ENCODE data around the gene RSAD2.

RSAD2 gene

DNA sequence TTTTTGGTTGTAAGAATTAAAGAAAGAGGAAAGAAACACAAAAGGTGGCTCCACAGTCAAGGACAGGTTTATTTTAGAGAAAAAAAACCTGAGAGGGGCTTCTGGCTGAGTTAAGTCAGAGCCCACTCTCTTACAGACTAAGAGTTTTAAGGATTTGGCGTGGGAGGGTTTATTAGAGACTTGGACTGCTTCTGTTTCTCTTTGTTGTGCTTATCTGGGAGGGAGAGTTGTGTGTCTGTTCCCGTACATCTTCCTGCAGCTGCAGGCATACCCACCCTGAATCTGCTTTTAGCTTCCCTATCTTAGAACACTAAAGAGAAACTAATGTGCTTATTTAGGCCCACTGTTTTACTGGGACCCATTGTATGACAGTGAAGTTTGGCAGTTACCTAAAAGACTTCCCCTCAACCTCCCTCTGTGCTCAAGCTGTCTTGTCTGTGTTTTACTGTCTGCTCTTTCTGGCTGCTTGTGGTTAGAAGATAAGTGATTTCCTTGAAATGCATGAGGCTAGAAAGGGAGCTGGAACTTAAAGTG, 2.7 kb downstream of the RSAD2 start:
- TF ChIP-seq, protein P1, sequence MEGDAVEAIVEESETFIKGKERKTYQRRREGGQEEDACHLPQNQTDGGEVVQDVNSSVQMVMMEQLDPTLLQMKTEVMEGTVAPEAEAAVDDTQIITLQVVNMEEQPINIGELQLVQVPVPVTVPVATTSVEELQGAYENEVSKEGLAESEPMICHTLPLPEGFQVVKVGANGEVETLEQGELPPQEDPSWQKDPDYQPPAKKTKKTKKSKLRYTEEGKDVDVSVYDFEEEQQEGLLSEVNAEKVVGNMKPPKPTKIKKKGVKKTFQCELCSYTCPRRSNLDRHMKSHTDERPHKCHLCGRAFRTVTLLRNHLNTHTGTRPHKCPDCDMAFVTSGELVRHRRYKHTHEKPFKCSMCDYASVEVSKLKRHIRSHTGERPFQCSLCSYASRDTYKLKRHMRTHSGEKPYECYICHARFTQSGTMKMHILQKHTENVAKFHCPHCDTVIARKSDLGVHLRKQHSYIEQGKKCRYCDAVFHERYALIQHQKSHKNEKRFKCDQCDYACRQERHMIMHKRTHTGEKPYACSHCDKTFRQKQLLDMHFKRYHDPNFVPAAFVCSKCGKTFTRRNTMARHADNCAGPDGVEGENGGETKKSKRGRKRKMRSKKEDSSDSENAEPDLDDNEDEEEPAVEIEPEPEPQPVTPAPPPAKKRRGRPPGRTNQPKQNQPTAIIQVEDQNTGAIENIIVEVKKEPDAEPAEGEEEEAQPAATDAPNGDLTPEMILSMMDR (IDR thresholded peaks at IDR 0.05; ENCODE audit: insufficient read depth, low read length, missing control alignments), result no peak
- no peak for DNase-seq (ENCODE audit: low read depth, low spot score)
- CTCF ChIA-PET, result interaction anchor here (0.8 kb wide), 1 partner anchor 14 kb away, joined by 3 read pairs; no protein-coding TSS in a partner anchor
- POLR2A ChIA-PET, result no interaction called here
- no peak overlapping the region for H3K4me3 ChIP-seq (ENCODE audit: low read depth, low read length)

DNA sequence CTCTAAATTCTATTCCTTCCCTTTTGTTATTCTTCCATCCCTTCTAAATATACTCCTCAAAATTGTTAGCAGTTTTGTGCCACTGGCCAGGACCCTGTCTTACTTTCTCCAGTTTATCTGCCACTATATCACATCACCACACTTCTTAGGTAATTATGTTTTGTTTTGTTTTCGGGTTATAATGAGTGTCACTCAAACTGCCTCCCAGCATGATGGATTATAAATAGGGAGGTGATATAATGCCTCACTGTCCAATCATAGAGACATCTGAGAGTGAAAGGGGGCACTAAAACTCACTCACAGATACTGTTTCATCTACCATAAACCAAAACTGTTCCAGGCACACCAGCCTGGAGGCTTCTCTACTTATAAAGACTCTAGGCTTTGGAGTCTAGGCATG, 3.5 kb downstream of the RSAD2 start:
- H3K4me3 ChIP-seq (ENCODE audit: low read depth, low read length), result no peak overlapping the region
- POLR2A ChIA-PET, result no interaction called here
- CTCF ChIA-PET, result no interaction called here
- TF ChIP-seq, protein P1 (IDR thresholded peaks at IDR 0.05; ENCODE audit: insufficient read depth, low read length, missing control alignments), result no peak
- no peak for DNase-seq (ENCODE audit: low read depth, low spot score)

DNA sequence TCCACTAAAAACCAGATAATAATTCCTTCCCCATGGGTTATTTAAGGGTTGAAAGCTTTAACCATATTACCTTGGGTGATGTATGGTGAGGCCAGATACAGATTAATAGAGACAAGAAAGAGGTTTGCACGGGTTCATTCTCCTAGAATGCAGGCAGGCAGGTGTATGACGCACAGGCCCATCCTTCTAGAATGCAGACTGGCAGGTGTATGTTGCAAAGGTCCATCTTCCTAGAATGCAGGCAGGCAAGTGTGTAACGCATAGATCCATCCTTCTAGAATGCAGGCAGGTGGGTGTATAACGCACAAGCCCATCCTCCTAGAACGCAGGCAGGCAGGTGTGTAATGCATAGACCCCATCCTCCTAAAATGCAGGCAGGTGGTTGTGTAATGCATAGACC, 3.9 kb downstream of the RSAD2 start:
- no peak for DNase-seq (ENCODE audit: low read depth, low spot score)
- no peak overlapping the region for H3K4me3 ChIP-seq (ENCODE audit: low read depth, low read length)
- TF ChIP-seq, protein P1 (IDR thresholded peaks at IDR 0.05; ENCODE audit: insufficient read depth, low read length, missing control alignments), result no peak
- ChIA-PET POLR2A (no interaction called here), CTCF (no interaction called here)

DNA sequence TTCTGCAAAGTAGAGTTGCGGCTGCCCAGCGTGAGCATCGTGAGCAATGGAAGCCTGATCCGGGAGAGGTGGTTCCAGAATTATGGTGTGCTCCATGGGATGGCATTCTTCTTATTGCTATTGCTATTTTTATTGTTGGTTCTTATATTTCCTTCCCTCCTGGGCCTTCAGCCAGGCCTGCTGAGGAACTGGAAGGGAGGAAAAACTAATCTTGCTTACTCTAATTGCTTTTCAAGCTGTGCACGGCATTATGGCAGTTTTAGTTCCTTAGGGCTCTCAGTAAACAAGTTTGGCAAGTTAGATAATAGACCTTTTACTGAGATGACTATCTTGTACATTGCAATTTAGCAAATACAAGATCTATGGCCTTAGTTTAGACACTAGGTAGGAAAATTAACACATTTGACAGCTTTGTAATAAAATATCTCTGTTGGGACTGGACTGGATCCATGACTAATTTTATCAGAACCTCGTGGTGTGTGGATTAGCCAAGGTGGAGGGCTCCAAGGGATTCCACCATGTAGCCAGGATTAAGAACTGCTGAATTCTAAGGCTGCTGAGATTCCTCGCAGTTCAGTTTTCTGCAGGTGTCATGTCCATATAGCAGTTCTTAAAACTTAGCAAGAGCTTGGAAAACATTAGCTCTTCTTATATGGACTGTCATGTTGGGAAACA, 6.0 kb downstream of the RSAD2 start:
- TF ChIP-seq, protein P1 (IDR thresholded peaks at IDR 0.05; ENCODE audit: insufficient read depth, low read length, missing control alignments), result no peak
- CTCF ChIA-PET, result no interaction called here
- no peak for DNase-seq (ENCODE audit: low read depth, low spot score)
- POLR2A ChIA-PET, result no interaction called here
- H3K4me3 ChIP-seq (ENCODE audit: low read depth, low read length), result no peak overlapping the region

DNA sequence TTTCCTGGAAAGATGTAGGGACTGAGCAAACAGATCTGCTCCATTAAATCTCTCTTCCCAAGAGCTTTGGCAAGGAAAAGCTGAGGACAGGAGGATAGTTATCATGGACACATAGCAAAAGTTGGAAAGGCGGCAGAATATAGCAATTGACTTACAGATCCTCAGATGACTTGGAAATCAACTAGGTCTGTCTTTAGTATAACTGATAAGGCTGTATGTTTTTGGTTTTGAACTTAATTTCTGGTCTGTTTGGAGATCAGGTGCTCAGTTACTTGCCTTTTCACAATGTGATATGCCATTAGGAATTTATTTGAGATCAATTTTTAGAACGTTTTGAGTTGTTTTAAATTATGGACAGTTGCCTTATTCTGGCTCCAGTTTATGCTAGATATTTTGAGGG, 8.0 kb downstream of the RSAD2 start:
- CTCF ChIA-PET, result interaction anchor here (0.6 kb wide), 1 partner anchor 8 kb away, joined by 4 read pairs; no protein-coding TSS in a partner anchor
- TF ChIP-seq, protein P1 (IDR thresholded peaks at IDR 0.05; ENCODE audit: insufficient read depth, low read length, missing control alignments), result no peak
- POLR2A ChIA-PET, result no interaction called here
- H3K4me3 ChIP-seq (ENCODE audit: low read depth, low read length), result no peak overlapping the region
- DNase-seq (ENCODE audit: low read depth, low spot score), result no peak

DNA sequence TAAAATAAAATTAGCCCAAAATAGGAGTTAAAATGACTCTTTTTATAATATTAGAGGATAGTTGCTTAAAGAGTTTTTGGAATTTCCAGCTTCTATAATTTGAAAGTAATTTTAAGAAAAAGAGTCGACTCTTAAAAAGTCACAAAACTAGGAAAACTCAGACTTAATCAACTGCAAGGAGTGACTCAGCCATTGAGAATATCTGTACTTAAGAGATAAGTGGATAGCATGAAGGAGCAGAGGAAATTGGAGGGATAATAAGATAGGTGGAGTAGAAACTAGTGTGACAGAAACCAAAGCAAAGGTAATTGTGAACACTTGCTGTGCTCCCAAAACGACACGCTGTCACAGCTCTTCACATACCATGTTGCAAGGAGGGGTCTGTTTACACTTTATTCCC, 8.4 kb downstream of the RSAD2 start:
- TF ChIP-seq, protein P1 (IDR thresholded peaks at IDR 0.05; ENCODE audit: insufficient read depth, low read length, missing control alignments), result no peak
- POLR2A ChIA-PET, result no interaction called here
- DNase-seq (ENCODE audit: low read depth, low spot score), result no peak
- CTCF ChIA-PET, result no interaction called here
- H3K4me3 ChIP-seq (ENCODE audit: low read depth, low read length), result no peak overlapping the region

All from AG04449 (cell line).